HG03342 (cell line): ENCODE measurements around the gene FAM229B.
A peak's percentile ranks its signal among the peaks of the same experiment; 100 is the strongest.
"Not testable (repeated sequence)": the region's sequence is repeated elsewhere in the genome, so short reads cannot be mapped to it uniquely, and the experiment has no call there.

Experiments used
- ATAC-seq: cut with Tn5 transposase; IDR thresholded peaks from one replicate; pipeline ENCODE4 v1.9.1; 2021; ENCODE audit warnings: mild to moderate bottlenecking, moderate library complexity; ENCODE audit not compliant: unreplicated experiment

The FAM229B gene

DNA sequence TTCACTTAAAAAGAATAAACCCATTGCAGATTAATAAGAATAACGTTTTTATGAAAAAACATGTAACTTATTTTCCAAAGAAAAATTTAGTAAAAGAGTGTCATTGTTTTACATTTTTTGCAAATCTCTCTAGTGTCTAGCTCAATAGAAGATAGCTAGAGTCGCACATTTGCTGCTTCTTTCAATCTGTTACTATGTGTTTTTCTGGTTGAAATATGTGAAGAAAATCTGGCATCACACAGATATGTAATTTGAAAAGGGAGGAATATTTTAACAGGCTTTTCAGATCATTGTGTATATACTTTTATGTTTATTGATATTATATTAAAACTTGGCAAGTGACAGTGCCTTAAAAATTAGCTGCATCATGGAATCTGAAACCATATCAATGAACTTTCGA is 24.4 kb upstream of the FAM229B start:
- no peak for ATAC-seq

- no peak for ATAC-seq
Measured at GRCh38 chr6:112065426-112065986, 21.9 kb upstream of the FAM229B start.

GRCh38 chr6:112066606-112067005 is 20.8 kb upstream of the FAM229B start:
- ATAC-seq = no peak

DNA sequence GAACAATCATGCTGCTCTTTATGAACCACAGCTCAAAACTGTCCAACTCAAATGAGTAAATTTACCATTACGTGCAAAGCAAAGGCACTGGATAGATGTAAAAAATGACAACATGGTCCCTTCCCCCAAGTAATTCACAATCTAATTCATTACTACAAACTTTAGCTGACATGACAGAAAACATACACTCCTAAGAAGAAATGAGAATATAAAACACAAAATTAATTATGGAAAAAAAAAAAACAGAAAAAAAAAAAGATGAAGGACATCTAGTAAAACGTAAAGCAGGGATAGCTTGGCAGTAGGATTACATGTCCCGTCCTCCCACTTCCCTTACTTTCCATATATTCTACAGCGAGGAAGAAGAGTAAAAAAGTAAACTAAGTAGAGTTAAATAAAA is 5.8 kb upstream of the FAM229B start:
- no peak for ATAC-seq

- ATAC-seq = no peak
Measured at GRCh38 chr6:112085286-112086065, 1.9 kb upstream of the FAM229B start.

DNA sequence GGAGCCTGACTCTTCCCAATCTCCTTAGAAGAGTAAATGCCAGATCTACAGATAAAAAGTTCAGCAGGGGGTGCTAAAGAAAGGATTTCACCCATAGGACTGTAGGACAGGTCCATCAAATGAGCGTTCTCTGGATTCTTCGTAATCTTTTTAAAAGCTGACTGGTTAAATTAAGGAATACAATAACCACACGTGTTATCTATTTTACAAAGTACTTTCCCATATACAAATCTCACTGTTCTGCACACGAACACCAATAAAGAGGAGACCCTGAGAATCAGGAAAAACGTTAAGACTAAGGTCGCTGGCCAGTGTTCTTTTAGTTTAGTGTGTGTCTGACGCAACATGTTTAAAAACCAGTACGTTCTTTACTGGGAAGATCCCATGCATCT is 651 bp upstream of the FAM229B start:
- ATAC-seq = peak; percentile 3

DNA sequence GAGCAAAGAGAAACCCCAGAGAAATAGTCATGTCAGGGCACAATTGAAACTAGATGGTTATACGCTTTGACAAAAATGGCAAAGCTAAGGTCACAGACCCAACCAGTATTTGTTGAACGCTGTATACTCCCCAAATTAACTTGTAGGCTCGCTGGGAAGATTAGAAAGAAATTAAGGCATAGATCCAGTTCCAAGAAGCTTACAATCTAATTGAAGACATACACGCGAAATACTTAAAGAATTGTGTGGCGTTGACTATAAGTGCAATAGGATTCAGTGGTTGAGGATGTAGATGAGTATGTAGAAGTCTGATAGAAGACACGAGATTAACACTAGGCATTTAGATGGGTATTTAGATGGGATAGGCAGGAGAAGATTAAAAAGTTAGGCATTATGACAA is 525 bp downstream of the FAM229B start:
- ATAC-seq = no peak

- ATAC-seq = no peak
Measured at GRCh38 chr6:112096901-112097300, 9.5 kb downstream of the FAM229B start.

- ATAC-seq = no peak
Measured at GRCh38 chr6:112100561-112100960, 13.2 kb downstream of the FAM229B start.

- ATAC-seq = not testable (repeated sequence)
Measured at GRCh38 chr6:112106026-112106425, 18.6 kb downstream of the FAM229B start.

GRCh38 chr6:112106562-112106961 is 19.2 kb downstream of the FAM229B start:
- no peak for ATAC-seq

GRCh38 chr6:112109262-112109661 is 21.9 kb downstream of the FAM229B start:
- no peak for ATAC-seq

- ATAC-seq = no peak
Measured at GRCh38 chr6:112113431-112113830, 26.0 kb downstream of the FAM229B start.

GRCh38 chr6:112113918-112114317 is 26.5 kb downstream of the FAM229B start:
- no peak for ATAC-seq

DNA sequence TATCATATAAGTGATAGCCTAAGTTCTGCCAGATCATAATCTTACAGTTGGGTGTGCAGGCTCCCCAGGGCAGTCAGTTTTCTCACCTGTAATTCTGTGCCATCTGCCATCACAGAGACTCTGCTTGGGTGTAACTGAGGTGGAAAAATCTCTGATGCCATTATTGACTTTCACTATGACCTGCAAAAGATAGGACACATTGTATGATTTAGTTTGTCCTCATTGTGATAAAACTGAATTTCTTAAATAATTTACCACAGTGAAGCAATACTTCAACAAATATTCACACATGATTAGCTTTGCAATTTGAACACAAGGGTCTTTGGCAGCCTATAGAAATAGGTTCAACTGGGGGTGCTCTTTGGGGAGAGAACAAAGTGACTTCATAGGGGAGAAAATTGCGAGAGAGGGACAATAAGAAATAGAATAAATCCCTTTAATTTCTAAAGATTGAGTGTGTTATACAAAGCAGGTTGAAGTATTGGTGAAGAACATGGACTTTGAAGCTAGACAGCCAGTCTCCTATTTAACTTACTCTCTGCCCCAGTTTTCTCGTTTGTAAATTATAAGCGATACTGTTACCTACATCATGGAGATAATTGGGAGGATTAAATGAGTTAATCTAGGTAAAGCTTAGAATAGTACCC is 27.3 kb downstream of the FAM229B start:
- no peak for ATAC-seq

- no peak for ATAC-seq
Measured at GRCh38 chr6:112116221-112116620, 28.8 kb downstream of the FAM229B start.

GRCh38 chr6:112117554-112117953 is 30.2 kb downstream of the FAM229B start:
- no peak for ATAC-seq

DNA sequence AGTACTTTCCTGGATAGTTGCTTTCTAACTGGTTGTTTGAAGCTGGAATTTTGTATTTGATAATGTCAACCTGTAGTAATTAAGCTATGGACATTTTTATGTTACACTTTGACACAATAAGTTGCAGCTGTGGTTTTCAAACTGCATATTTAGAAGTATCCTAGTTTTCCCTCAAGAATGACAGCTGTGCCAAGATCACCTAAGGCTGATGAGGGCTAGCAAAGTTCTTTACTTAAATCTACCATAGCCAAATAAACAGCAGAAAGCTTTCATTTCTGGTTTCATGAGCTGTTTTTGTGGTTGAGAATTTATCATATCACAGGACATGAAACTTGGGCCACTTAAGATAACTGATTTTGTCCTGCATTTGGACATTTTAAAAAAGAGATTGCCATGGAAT is 30.6 kb downstream of the FAM229B start:
- ATAC-seq = no peak

DNA sequence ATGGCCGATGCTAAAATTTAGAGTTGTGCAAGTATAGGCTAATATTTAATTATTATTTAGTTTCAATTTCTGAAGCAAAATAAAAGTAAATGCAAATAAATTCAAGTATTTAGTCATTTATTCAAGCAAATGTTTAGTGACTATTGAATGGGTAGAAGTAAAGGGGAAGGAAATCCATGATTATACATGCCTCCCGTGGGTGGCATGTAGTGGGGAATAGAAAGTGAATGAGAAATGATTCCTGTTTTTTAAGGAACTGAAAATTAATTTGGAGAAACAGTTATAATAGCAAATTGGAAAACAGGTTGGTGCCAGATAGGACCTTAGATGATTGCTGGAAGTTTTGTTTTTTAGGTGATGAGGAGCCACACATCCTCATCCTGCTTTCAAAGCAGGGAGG is 35.4 kb downstream of the FAM229B start:
- no peak for ATAC-seq

DNA sequence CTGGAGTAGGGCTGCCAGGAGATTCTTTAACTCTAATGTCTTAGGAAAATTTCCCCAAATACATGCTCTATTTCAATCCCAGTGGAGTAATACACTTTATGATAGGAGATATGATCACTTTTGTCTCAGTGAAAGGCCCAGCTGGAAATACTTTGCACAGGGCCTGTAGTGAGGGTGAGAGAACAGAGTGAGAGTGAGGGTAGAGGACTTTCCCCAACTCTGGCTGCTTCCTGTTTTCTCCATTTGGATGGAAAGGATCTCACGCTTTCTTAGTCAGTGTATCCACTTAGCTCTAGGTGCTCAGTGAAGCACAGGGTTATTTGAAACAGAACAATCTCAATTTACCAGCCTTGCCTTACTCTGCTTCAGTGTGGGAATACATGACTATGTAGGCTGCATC is 36.6 kb downstream of the FAM229B start:
- ATAC-seq = no peak

DNA sequence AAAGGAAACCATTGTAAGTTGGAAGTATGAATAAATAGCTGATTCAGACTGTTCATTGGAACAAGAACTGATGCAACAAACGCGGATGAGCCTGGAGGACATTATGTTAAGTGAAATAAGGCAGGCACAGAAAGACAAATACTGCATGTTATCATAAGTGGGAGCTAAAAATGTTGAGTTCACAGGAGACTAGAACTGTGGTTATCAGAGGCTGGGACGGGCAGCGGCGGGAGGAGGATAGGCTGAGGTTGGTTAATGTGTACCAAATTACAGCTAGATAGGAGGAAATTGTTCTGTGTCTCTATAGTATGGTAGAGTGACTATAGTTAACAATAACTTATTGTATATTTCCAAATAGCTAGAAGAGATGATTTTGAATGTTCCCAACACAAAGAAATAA is 40.8 kb downstream of the FAM229B start:
- ATAC-seq = no peak

GRCh38 chr6:112130878-112131277 is 43.5 kb downstream of the FAM229B start:
- ATAC-seq = no peak
